Body of pancreas (tissue), 4 donors: ENCODE data around the gene MECP2. TPM values are rescaled to one million over a fixed set of nuclear protein-coding genes. Genes with fewer than 3 reads are reported as not detected.
A peak's percentile ranks its signal among the peaks of the same experiment; 100 is the strongest.

Experiments
- ATAC-seq: fragments of 150-250 bp; one replicate; pipeline ENCODE4 v1.9.1; 2016
- DNase-seq, 4 donors: peaks; one replicate each; pipeline ENCODE4 v3.0.0-alpha.2; 2019
- H3K27ac ChIP-seq, 4 donors: fragments of 200-600 bp; sonication (generic); 1 replicate in 3 of 4; 2 replicates in 1 of 4; pipeline versions ENCODE4 v1.5.1 to v1.6.1; 2016 to 2019; ENCODE audit warnings: mild to moderate bottlenecking in 1 of 4, mixed read lengths in 1 of 4, moderate library complexity in 1 of 4
- H3K27me3 ChIP-seq, 2 donors: fragments of 200-600 bp; sonication (generic); one replicate each; pipeline ENCODE4 v1.6.0; 2016; ENCODE audit warnings: mild to moderate bottlenecking in 1 of 2
- H3K36me3 ChIP-seq, 2 donors: fragments of 200-600 bp; sonication (generic); replicated peaks in 1 of 2; 2 replicates each; pipeline ENCODE4 v1.5.1; 2016; ENCODE audit warnings: low read depth in 2 of 2; ENCODE audit not compliant: insufficient read depth in 1 of 2
- H3K4me1 ChIP-seq: fragments of 200-600 bp; sonication (generic); one replicate; pipeline ENCODE4 v1.6.0; 2016
- H3K4me3 ChIP-seq, 2 donors: fragments of 200-600 bp; sonication (generic); 1 replicate in 1 of 2; 2 replicates in 1 of 2; pipeline ENCODE4 v1.5.1; 2016 to 2019
- H3K9me3 ChIP-seq, 3 donors: fragments of 200-600 bp; sonication (generic); 1 replicate in 2 of 3; 2 replicates in 1 of 3; pipeline ENCODE4 v1.5.1; 2016
- POLR2A ChIP-seq, 3 donors: fragments of 450-650 bp; IDR thresholded peaks; one replicate each; pipeline ENCODE4 v1.6.1; 2016; ENCODE audit warnings: antibody characterized with exemption in 3 of 3, mild to moderate bottlenecking in 2 of 3
- WGBS, 2 donors: methylation state at CpG; one replicate each; pipeline ENCODE4 v1.1.5; 2017; 5-methylcytosine and 5-hydroxymethylcytosine counted together
- intact Hi-C: fragments of 100-400 bp; cut with DNase I; formaldehyde crosslinking; loops from one replicate; pipeline ENCODE4 v1.15.1; 2023
- total RNA-seq, 2 donors: library from RNA; depleted of rRNA; stranded (reverse); fragments of >200 nt; gene quantifications; one replicate each; pipeline ENCODE4 v1.1.0, GENCODE V29; 2016
- TF ChIP-seq, protein P1 (sequence below), 7 experiments: fragments of 450-650 bp in 4 of 7; fragments of 200-600 bp in 3 of 7; sonication (generic) in 3 of 7; IDR thresholded peaks; one replicate each; pipeline ENCODE4 v1.5.1; 2016 to 2019; ENCODE audit warnings: antibody characterized with exemption in 7 of 7

Gene MECP2
- total RNA-seq, 2 donors from 2014 or later = 27.8 to 36.3 TPM

GRCh38 chrX:154020536-154021115 lies 76.9 kb downstream of the MECP2 start:
- peaks cover 21% of the 10 kb centered on the region for H3K4me1 ChIP-seq
- H3K9me3 ChIP-seq = no peaks in the 10 kb centered on the region
- DNase-seq (no peak), ATAC-seq (no peak)
- no peak overlapping the region for H3K4me3 ChIP-seq
- intact Hi-C loops = no loop called here
- H3K27me3 ChIP-seq = no peaks in the 10 kb centered on the region
- TF ChIP-seq, protein P1, sequence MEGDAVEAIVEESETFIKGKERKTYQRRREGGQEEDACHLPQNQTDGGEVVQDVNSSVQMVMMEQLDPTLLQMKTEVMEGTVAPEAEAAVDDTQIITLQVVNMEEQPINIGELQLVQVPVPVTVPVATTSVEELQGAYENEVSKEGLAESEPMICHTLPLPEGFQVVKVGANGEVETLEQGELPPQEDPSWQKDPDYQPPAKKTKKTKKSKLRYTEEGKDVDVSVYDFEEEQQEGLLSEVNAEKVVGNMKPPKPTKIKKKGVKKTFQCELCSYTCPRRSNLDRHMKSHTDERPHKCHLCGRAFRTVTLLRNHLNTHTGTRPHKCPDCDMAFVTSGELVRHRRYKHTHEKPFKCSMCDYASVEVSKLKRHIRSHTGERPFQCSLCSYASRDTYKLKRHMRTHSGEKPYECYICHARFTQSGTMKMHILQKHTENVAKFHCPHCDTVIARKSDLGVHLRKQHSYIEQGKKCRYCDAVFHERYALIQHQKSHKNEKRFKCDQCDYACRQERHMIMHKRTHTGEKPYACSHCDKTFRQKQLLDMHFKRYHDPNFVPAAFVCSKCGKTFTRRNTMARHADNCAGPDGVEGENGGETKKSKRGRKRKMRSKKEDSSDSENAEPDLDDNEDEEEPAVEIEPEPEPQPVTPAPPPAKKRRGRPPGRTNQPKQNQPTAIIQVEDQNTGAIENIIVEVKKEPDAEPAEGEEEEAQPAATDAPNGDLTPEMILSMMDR (IDR thresholded peaks at IDR 0.05) = no peak
- TF ChIP-seq POLR2A (IDR thresholded peaks at IDR 0.05) = no peak
- peak overlapping the region; percentile 65 to 91 (median 84) for H3K27ac ChIP-seq
- WGBS, 2 donors = 11 to 42% methylated on average over 3 to 7 of the region's 9 CpGs
- no peaks in the 10 kb centered on the region for H3K36me3 ChIP-seq

GRCh38 chrX:154019633-154020528 lies 77.6 kb downstream of the MECP2 start, which contains the start of gene IRAK1:
Gene IRAK1, minus strand, starts transcription at chrX:154019902. Its CDS starts 90 bp downstream, at chrX:154019812.
- H3K27me3 ChIP-seq = no peaks in the 10 kb centered on the region
- H3K4me1 ChIP-seq = peaks cover 21% of the 10 kb centered on the region
- H3K9me3 ChIP-seq = no peaks in the 10 kb centered on the region
- H3K36me3 ChIP-seq = no peaks in the 10 kb centered on the region
- peak within 1 kb of the TSS in 1 of 2 donors; percentile 9 for H3K4me3 ChIP-seq
- DNase-seq (peak; percentile 53 to 64 (median 58)), ATAC-seq (peak; percentile 90)
- WGBS, 2 donors = 0% methylated on average over 12 of the region's 99 CpGs; no CpG with 5 or more reads in 1 of the 2 donors
- intact Hi-C loops = no loop called here
- TF ChIP-seq, protein P1 (IDR thresholded peaks at IDR 0.05) = no peak
- peak in 2 of 3 donors; percentile 35 to 40 for TF ChIP-seq POLR2A (IDR thresholded peaks at IDR 0.05)
- peak within 1 kb of the TSS; percentile 65 to 91 (median 84) for H3K27ac ChIP-seq

DNA sequence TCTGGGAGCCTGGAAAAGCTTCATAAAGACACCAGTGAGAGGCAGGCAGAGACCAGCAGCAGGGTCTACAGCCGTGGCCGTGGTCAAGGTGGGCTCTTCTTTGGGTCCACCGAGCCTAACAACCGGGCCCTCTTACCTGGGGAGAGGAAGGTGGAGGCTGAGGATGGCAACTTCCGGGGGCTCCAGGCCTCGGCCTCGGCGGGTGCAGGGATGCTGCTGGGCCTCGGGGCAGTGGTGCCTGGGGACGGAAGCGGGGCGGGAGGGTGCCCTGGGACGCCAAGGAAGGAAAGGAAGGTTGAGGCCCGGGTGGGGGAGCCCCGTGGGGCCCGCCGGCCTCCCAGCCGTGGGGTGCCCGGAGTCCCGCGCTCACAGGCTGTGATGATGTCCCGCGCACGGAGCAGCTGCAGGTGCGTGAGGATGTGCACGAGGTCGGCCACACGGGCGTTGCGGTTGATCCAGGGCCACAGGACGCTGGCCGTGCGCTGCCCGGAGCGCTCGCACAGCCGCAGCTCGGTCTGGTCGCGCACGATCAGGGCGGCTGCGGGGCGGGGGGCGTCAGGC lies 78.4 kb downstream of the MECP2 start:
- DNase-seq (no peak), ATAC-seq (peak; percentile 21)
- Histone ChIP-seq H3K27me3 (no peaks in the 10 kb centered on the region), H3K4me3 (peak overlapping the region in 1 of 2 donors; percentile 9), H3K36me3 (no peaks in the 10 kb centered on the region), H3K4me1 (peaks cover 21% of the 10 kb centered on the region), H3K9me3 (no peaks in the 10 kb centered on the region), H3K27ac (peak overlapping the region; percentile 65 to 91 (median 77))
- TF ChIP-seq, protein P1 (IDR thresholded peaks at IDR 0.05) = no peak
- no peak for TF ChIP-seq POLR2A (IDR thresholded peaks at IDR 0.05)
- WGBS, 2 donors = 0% methylated on average over 29 of the region's 45 CpGs; no CpG with 5 or more reads in 1 of the 2 donors
- intact Hi-C loops = no loop called here

GRCh38 chrX:154018518-154019060 lies 78.9 kb downstream of the MECP2 start:
- intact Hi-C loops = no loop called here
- ATAC-seq (no peak), DNase-seq (no peak)
- Histone ChIP-seq H3K4me1 (peaks cover 26% of the 10 kb centered on the region), H3K9me3 (no peaks in the 10 kb centered on the region), H3K36me3 (no peaks in the 10 kb centered on the region), H3K27ac (peak overlapping the region in 3 of 4 donors; percentile 65 to 91 (median 89)), H3K4me3 (peak overlapping the region in 1 of 2 donors; percentile 9), H3K27me3 (no peaks in the 10 kb centered on the region)
- TF ChIP-seq, protein P1 (IDR thresholded peaks at IDR 0.05) = no peak
- no peak for TF ChIP-seq POLR2A (IDR thresholded peaks at IDR 0.05)
- WGBS, 2 donors = 51 to 92% methylated on average over 2 to 14 of the region's 15 CpGs
